Duodenal mucosa (tissue), 2 donors: ENCODE data around the gene BTNL3.
"Not testable (repeated sequence)": the region's sequence is repeated elsewhere in the genome, so short reads cannot be mapped to it uniquely, and the experiment has no call there.

Source experiments
- H3K27ac ChIP-seq: one replicate; pipeline ENCODE4 v1.7.0; 2013; ENCODE audit warnings: low read depth, low read length
- H3K27me3 ChIP-seq, 2 donors: one replicate each; pipeline ENCODE4 v1.7.0; 2013; ENCODE audit warnings: low read length in 2 of 2, control low read depth in 1 of 2; ENCODE audit not compliant: insufficient read depth in 2 of 2, control insufficient read depth in 1 of 2
- H3K36me3 ChIP-seq, 2 donors: one replicate each; pipeline ENCODE4 v1.7.0; 2013; ENCODE audit warnings: low read length in 2 of 2, control low read depth in 1 of 2; ENCODE audit not compliant: insufficient read depth in 2 of 2, control insufficient read depth in 1 of 2
- H3K4me1 ChIP-seq, 2 donors: one replicate each; pipeline ENCODE4 v1.7.0; 2013; ENCODE audit warnings: low read length in 2 of 2, control low read depth in 1 of 2; ENCODE audit not compliant: insufficient read depth in 2 of 2, control insufficient read depth in 1 of 2
- H3K4me3 ChIP-seq, 2 donors: one replicate each; pipeline ENCODE4 v1.7.0; 2013; ENCODE audit warnings: low read length in 2 of 2, low read depth in 1 of 2
- H3K9ac ChIP-seq, 2 donors: one replicate each; pipeline ENCODE4 v1.7.0; 2013; ENCODE audit warnings: low read length in 2 of 2, low read depth in 1 of 2
- H3K9me3 ChIP-seq, 2 donors: one replicate each; pipeline ENCODE4 v1.7.0; 2013; ENCODE audit warnings: low read length in 2 of 2, control low read depth in 1 of 2; ENCODE audit not compliant: control insufficient read depth in 1 of 2

The BTNL3 gene

GRCh38 chr5:181045316-181045715 is 56.7 kb downstream of the BTNL3 start:
- Histone ChIP-seq H3K9me3 (no peaks in the 10 kb centered on the region), H3K9ac (no peak overlapping the region), H3K4me3 (no peak overlapping the region), H3K27me3 (peaks cover 12 to 19% of the 10 kb centered on the region in 2 donors), H3K27ac (no peak overlapping the region), H3K36me3 (no peaks in the 10 kb centered on the region), H3K4me1 (no peaks in the 10 kb centered on the region)

- H3K27me3 ChIP-seq, result peaks cover 15 to 22% of the 10 kb centered on the region in 2 donors
- H3K4me1 ChIP-seq, H3K9ac ChIP-seq, H3K36me3 ChIP-seq, H3K9me3 ChIP-seq, H3K27ac ChIP-seq, H3K4me3 ChIP-seq: not testable (repeated sequence)
Observed at GRCh38 chr5:181045857-181046256, 57.2 kb downstream of the BTNL3 start.

- H3K4me1 ChIP-seq, result no peaks in the 10 kb centered on the region
- H3K9ac ChIP-seq, result no peak overlapping the region
- no peak overlapping the region for H3K4me3 ChIP-seq
- no peak overlapping the region for H3K27ac ChIP-seq
- peaks cover 28 to 35% of the 10 kb centered on the region in 2 donors for H3K27me3 ChIP-seq
- H3K36me3 ChIP-seq, result no peaks in the 10 kb centered on the region
- H3K9me3 ChIP-seq, result no peaks in the 10 kb centered on the region
Observed at GRCh38 chr5:181047288-181047687, 58.6 kb downstream of the BTNL3 start.

GRCh38 chr5:181047921-181048320 is 59.3 kb downstream of the BTNL3 start:
- Histone ChIP-seq H3K9me3 (no peaks in the 10 kb centered on the region), H3K4me3 (no peak overlapping the region), H3K4me1 (no peaks in the 10 kb centered on the region), H3K27ac (no peak overlapping the region), H3K9ac (no peak overlapping the region), H3K36me3 (no peaks in the 10 kb centered on the region), H3K27me3 (peaks cover 30 to 38% of the 10 kb centered on the region in 2 donors)

- H3K4me1 ChIP-seq, result peaks cover 0 to 10% of the 10 kb centered on the region in 2 donors
- no peak overlapping the region for H3K4me3 ChIP-seq
- H3K27me3 ChIP-seq, result peaks cover 48 to 53% of the 10 kb centered on the region in 2 donors
- no peaks in the 10 kb centered on the region for H3K9me3 ChIP-seq
- H3K36me3 ChIP-seq, result no peaks in the 10 kb centered on the region
- no peak overlapping the region for H3K27ac ChIP-seq
- no peak overlapping the region for H3K9ac ChIP-seq
Observed at GRCh38 chr5:181050016-181050415, 61.4 kb downstream of the BTNL3 start.

GRCh38 chr5:181051841-181052671 is 63.4 kb downstream of the BTNL3 start:
- Histone ChIP-seq H3K36me3 (no peaks in the 10 kb centered on the region), H3K4me3 (peak overlapping the region in 1 of 2 donors; percentile 48), H3K9me3 (no peaks in the 10 kb centered on the region), H3K9ac (no peak overlapping the region), H3K27me3 (peaks cover 53 to 59% of the 10 kb centered on the region in 2 donors), H3K4me1 (peaks cover 0 to 10% of the 10 kb centered on the region in 2 donors), H3K27ac (no peak overlapping the region)

- Histone ChIP-seq H3K4me3 (peak overlapping the region; percentile 73 to 77), H3K9ac (peak overlapping the region in 1 of 2 donors; percentile 12), H3K27ac (no peak overlapping the region), H3K4me1 (peaks cover 0 to 10% of the 10 kb centered on the region in 2 donors), H3K36me3 (no peaks in the 10 kb centered on the region), H3K9me3 (no peaks in the 10 kb centered on the region), H3K27me3 (peaks cover 53 to 60% of the 10 kb centered on the region in 2 donors)
Observed at GRCh38 chr5:181052672-181053487, 64.2 kb downstream of the BTNL3 start.

- Histone ChIP-seq H3K9me3 (no peaks in the 10 kb centered on the region), H3K27ac (no peak overlapping the region), H3K36me3 (no peaks in the 10 kb centered on the region), H3K4me3 (peak overlapping the region; percentile 73 to 77), H3K4me1 (peaks cover 0 to 10% of the 10 kb centered on the region in 2 donors), H3K9ac (peak overlapping the region in 1 of 2 donors; percentile 12), H3K27me3 (peaks cover 60 to 61% of the 10 kb centered on the region in 2 donors)
Observed at GRCh38 chr5:181053488-181054121, 65.0 kb downstream of the BTNL3 start.

- Histone ChIP-seq H3K36me3 (no peaks in the 10 kb centered on the region), H3K27me3 (peaks cover 60 to 65% of the 10 kb centered on the region in 2 donors), H3K4me1 (peaks cover 0 to 10% of the 10 kb centered on the region in 2 donors), H3K27ac (no peak overlapping the region), H3K9me3 (no peaks in the 10 kb centered on the region), H3K4me3 (peak overlapping the region in 1 of 2 donors; percentile 73), H3K9ac (no peak overlapping the region)
Observed at GRCh38 chr5:181054138-181054537, 65.5 kb downstream of the BTNL3 start.
